ENCODE results near the gene TACR1. TPM values are rescaled to one million over a fixed set of nuclear protein-coding genes. Genes with fewer than 3 reads are reported as not detected.

Gene TACR1
- total and polyA plus RNA-seq, 2 of the 8 experiments (the other 6 are each of a cell fraction or from before 2014, with no cell fraction given), result 0.09 to 0.37 TPM

- TF ChIP-seq, protein P1, sequence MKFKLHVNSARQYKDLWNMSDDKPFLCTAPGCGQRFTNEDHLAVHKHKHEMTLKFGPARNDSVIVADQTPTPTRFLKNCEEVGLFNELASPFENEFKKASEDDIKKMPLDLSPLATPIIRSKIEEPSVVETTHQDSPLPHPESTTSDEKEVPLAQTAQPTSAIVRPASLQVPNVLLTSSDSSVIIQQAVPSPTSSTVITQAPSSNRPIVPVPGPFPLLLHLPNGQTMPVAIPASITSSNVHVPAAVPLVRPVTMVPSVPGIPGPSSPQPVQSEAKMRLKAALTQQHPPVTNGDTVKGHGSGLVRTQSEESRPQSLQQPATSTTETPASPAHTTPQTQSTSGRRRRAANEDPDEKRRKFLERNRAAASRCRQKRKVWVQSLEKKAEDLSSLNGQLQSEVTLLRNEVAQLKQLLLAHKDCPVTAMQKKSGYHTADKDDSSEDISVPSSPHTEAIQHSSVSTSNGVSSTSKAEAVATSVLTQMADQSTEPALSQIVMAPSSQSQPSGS (IDR thresholded peaks at IDR 0.05; ENCODE audit: low read length), result no peak
- TF ChIP-seq YY1 (IDR thresholded peaks at IDR 0.05; ENCODE audit: low read depth, low read length) (peak; percentile 43; the same call in 1 of the 2 replicates), E2F6 (IDR thresholded peaks at IDR 0.05) (peak; percentile 93), SIRT6 (IDR thresholded peaks at IDR 0.05; ENCODE audit: low read length) (no peak), POLR2A (IDR thresholded peaks at IDR 0.05; ENCODE audit: control extremely low read depth in 1 of 2, low read depth in 2 of 2, low read length in 2 of 2) (0 out of 3 replicates have a peak, but pooled peaks of 1 of the 2 experiments have one; percentile 11), SIN3A (conservative IDR thresholded peaks at IDR 0.05 in 1 of 2, IDR thresholded peaks at IDR 0.05 in 1 of 2; ENCODE audit: low read depth in 1 of 2, low read length in 2 of 2) (no peak), TBP (IDR thresholded peaks at IDR 0.05; ENCODE audit: low read depth, low read length) (peak; percentile 55; the same call in 1 of the 2 replicates), NANOG (IDR thresholded peaks at IDR 0.05; ENCODE audit: insufficient read depth, low read depth, low read length, poor library complexity, severe bottlenecking) (no peak), GTF2F1 (IDR thresholded peaks at IDR 0.05; ENCODE audit: borderline replicate concordance, low read depth, low read length) (no peak), RAD21 (IDR thresholded peaks at IDR 0.05 in 1 of 2, conservative IDR thresholded peaks at IDR 0.05 in 1 of 2; ENCODE audit: low read depth in 2 of 2, low read length in 2 of 2) (0 out of 4 replicates have a peak, but pooled peaks of 1 of the 2 experiments have one; percentile 1)
- TF ChIP-seq, protein P2, sequence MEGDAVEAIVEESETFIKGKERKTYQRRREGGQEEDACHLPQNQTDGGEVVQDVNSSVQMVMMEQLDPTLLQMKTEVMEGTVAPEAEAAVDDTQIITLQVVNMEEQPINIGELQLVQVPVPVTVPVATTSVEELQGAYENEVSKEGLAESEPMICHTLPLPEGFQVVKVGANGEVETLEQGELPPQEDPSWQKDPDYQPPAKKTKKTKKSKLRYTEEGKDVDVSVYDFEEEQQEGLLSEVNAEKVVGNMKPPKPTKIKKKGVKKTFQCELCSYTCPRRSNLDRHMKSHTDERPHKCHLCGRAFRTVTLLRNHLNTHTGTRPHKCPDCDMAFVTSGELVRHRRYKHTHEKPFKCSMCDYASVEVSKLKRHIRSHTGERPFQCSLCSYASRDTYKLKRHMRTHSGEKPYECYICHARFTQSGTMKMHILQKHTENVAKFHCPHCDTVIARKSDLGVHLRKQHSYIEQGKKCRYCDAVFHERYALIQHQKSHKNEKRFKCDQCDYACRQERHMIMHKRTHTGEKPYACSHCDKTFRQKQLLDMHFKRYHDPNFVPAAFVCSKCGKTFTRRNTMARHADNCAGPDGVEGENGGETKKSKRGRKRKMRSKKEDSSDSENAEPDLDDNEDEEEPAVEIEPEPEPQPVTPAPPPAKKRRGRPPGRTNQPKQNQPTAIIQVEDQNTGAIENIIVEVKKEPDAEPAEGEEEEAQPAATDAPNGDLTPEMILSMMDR (IDR thresholded peaks at IDR 0.05; ENCODE audit: control extremely low read depth in 1 of 3, insufficient read depth in 1 of 3, low read depth in 1 of 3, low read length in 3 of 3), result no peak
Measured at GRCh38 chr2:75055820-75056675, 143.3 kb downstream of the TACR1 start (continued).

Measured in H1 (cell line).